WTC11 (cell line): ENCODE data around the gene EHD3. TPM values are rescaled to one million over a fixed set of nuclear protein-coding genes. Genes with fewer than 3 reads are reported as not detected.

ENCODE experiments used
- ATAC-seq: fragments of 200-7000 bp; cut with Tn5 transposase; 2 replicates; pipeline ENCODE4 v1.10.0; 2021; ENCODE audit warnings: mild to moderate bottlenecking, moderate library complexity
- CTCF ChIA-PET: fragments of 300-600 bp; sonication (Branson Sonifier 250); formaldehyde crosslinking; loops from one replicate; lab custom pipeline; 2021; ENCODE audit warnings: antibody characterized with exemption; lab: Charles Lee
- POLR2A ChIA-PET: fragments of 350-600 bp; sonication (Branson Sonifier 250); formaldehyde crosslinking; loops from one replicate; lab custom pipeline; 2021; ENCODE audit warnings: antibody characterized with exemption; lab: Charles Lee
- DNase-seq: peaks from one replicate; pipeline ENCODE4 v3.0.0; 2021; ENCODE audit warnings: low spot score
- H3K27ac Mint-ChIP-seq: 2 replicates; pipeline ENCODE4 v1.8.0; 2021; ENCODE audit warnings: mixed read lengths
- H3K27me3 Mint-ChIP-seq: 2 replicates; pipeline ENCODE4 v1.8.0; 2021; ENCODE audit warnings: low read depth, mild to moderate bottlenecking, moderate library complexity, mixed read lengths
- H3K36me3 Mint-ChIP-seq: 2 replicates; pipeline ENCODE4 v1.8.0; 2021; ENCODE audit warnings: mixed read lengths
- H3K4me1 Mint-ChIP-seq: 2 replicates; pipeline ENCODE4 v1.8.0; 2022; ENCODE audit warnings: mixed read lengths
- H3K4me3 Mint-ChIP-seq: 2 replicates; pipeline ENCODE4 v1.8.0; 2021; ENCODE audit warnings: mild to moderate bottlenecking, moderate library complexity, mixed read lengths
- H3K9me3 Mint-ChIP-seq: 2 replicates; pipeline ENCODE4 v1.8.0; 2021; ENCODE audit warnings: mixed read lengths
- ATF6 ChIP-seq: sonication (generic); formaldehyde crosslinking; IDR thresholded peaks from 2 replicates; pipeline ENCODE4 v1.8.1; 2023; ENCODE audit warnings: mild to moderate bottlenecking, missing genetic modification reagents
- E2F5 ChIP-seq: sonication (generic); formaldehyde crosslinking; IDR thresholded peaks from 2 replicates; pipeline ENCODE4 v1.8.1; 2022; ENCODE audit warnings: mild to moderate bottlenecking, moderate library complexity, missing genetic modification reagents
- IRF1 ChIP-seq: sonication (generic); formaldehyde crosslinking; IDR thresholded peaks from 2 replicates; pipeline ENCODE4 v1.8.0; 2023; ENCODE audit warnings: missing genetic modification reagents
- IRF2 ChIP-seq: sonication (generic); formaldehyde crosslinking; IDR thresholded peaks from 2 replicates; pipeline ENCODE4 v1.8.0; 2022; ENCODE audit warnings: low read depth, missing genetic modification reagents, borderline replicate concordance
- JUN ChIP-seq: sonication (generic); formaldehyde crosslinking; IDR thresholded peaks from 2 replicates; pipeline ENCODE4 v1.8.0; 2023; ENCODE audit warnings: mild to moderate bottlenecking, missing genetic modification reagents
- STAT6 ChIP-seq: sonication (generic); formaldehyde crosslinking; conservative IDR thresholded peaks from 2 replicates; pipeline ENCODE4 v1.8.1; 2023; ENCODE audit warnings: mild to moderate bottlenecking, low read depth, missing genetic modification reagents, moderate library complexity
- TEAD1 ChIP-seq: sonication (generic); formaldehyde crosslinking; IDR thresholded peaks from 2 replicates; pipeline ENCODE4 v1.8.0; 2022; ENCODE audit warnings: mild to moderate bottlenecking, missing genetic modification reagents
- USF2 ChIP-seq: sonication (generic); formaldehyde crosslinking; IDR thresholded peaks from 2 replicates; pipeline ENCODE4 v1.8.1; 2023; ENCODE audit warnings: mild to moderate bottlenecking, missing genetic modification reagents, moderate library complexity
- ZBTB21 ChIP-seq: sonication (generic); formaldehyde crosslinking; IDR thresholded peaks from 2 replicates; pipeline ENCODE4 v1.8.1; 2023; ENCODE audit warnings: mild to moderate bottlenecking, missing genetic modification reagents, borderline replicate concordance
- ZNF219 ChIP-seq: sonication (generic); formaldehyde crosslinking; IDR thresholded peaks from 2 replicates; pipeline ENCODE4 v1.8.0; 2023; ENCODE audit warnings: missing genetic modification reagents, mild to moderate bottlenecking, borderline replicate concordance
- ZNF263 ChIP-seq: sonication (generic); formaldehyde crosslinking; IDR thresholded peaks from 2 replicates; pipeline ENCODE4 v1.8.1; 2022; ENCODE audit warnings: low read depth, mild to moderate bottlenecking, moderate library complexity, missing genetic modification reagents
- total RNA-seq: library from RNA; stranded (reverse); gene quantifications from 3 replicates; pipeline ENCODE4 v1.2.3, GENCODE V29; 2021
- TF ChIP-seq, protein P1 (sequence below): sonication (generic); formaldehyde crosslinking; IDR thresholded peaks from 2 replicates; pipeline ENCODE4 v1.8.0; 2022; ENCODE audit warnings: mild to moderate bottlenecking, missing genetic modification reagents
- TF ChIP-seq, protein P2 (sequence below): sonication (generic); formaldehyde crosslinking; IDR thresholded peaks from 2 replicates; pipeline ENCODE4 v1.8.0; 2023; ENCODE audit warnings: missing genetic modification reagents, mild to moderate bottlenecking, borderline replicate concordance

The EHD3 gene
- total RNA-seq, 1 experiment from 2014 or later, result 10.0 TPM

GRCh38 chr2:31200972-31201371 lies 33.0 kb upstream of the EHD3 start (continued):
- TF ChIP-seq IRF1 (CRISPR knock-in tag), result no peak

GRCh38 chr2:31202041-31202440 lies 31.9 kb upstream of the EHD3 start:
- Mint-ChIP-seq H3K36me3 (no peaks in the 10 kb centered on the region), H3K4me3 (no peak overlapping the region), H3K27ac (no peak overlapping the region), H3K4me1 (no peaks in the 10 kb centered on the region; the same call in 1 of the 2 replicates), H3K9me3 (peaks cover 5% of the 10 kb centered on the region), H3K27me3 (peaks cover under 1% of the 10 kb centered on the region; the same call in 1 of the 2 replicates)
- DNase-seq (no peak), ATAC-seq (no peak)
- ChIA-PET POLR2A (no interaction called here), CTCF (no interaction called here)
- TF ChIP-seq TEAD1 (CRISPR knock-in tag) (no peak), ZNF219 (CRISPR knock-in tag) (no peak), STAT6 (no peak), ATF6 (CRISPR knock-in tag) (no peak), JUN (CRISPR knock-in tag) (no peak), E2F5 (CRISPR knock-in tag) (no peak), ZNF263 (no peak), ZBTB21 (CRISPR knock-in tag) (no peak), USF2 (CRISPR knock-in tag) (no peak), IRF2 (CRISPR knock-in tag) (no peak)
- TF ChIP-seq, protein P1, sequence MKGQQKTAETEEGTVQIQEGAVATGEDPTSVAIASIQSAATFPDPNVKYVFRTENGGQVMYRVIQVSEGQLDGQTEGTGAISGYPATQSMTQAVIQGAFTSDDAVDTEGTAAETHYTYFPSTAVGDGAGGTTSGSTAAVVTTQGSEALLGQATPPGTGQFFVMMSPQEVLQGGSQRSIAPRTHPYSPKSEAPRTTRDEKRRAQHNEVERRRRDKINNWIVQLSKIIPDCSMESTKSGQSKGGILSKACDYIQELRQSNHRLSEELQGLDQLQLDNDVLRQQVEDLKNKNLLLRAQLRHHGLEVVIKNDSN (CRISPR knock-in tag), result no peak
- TF ChIP-seq, protein P2, sequence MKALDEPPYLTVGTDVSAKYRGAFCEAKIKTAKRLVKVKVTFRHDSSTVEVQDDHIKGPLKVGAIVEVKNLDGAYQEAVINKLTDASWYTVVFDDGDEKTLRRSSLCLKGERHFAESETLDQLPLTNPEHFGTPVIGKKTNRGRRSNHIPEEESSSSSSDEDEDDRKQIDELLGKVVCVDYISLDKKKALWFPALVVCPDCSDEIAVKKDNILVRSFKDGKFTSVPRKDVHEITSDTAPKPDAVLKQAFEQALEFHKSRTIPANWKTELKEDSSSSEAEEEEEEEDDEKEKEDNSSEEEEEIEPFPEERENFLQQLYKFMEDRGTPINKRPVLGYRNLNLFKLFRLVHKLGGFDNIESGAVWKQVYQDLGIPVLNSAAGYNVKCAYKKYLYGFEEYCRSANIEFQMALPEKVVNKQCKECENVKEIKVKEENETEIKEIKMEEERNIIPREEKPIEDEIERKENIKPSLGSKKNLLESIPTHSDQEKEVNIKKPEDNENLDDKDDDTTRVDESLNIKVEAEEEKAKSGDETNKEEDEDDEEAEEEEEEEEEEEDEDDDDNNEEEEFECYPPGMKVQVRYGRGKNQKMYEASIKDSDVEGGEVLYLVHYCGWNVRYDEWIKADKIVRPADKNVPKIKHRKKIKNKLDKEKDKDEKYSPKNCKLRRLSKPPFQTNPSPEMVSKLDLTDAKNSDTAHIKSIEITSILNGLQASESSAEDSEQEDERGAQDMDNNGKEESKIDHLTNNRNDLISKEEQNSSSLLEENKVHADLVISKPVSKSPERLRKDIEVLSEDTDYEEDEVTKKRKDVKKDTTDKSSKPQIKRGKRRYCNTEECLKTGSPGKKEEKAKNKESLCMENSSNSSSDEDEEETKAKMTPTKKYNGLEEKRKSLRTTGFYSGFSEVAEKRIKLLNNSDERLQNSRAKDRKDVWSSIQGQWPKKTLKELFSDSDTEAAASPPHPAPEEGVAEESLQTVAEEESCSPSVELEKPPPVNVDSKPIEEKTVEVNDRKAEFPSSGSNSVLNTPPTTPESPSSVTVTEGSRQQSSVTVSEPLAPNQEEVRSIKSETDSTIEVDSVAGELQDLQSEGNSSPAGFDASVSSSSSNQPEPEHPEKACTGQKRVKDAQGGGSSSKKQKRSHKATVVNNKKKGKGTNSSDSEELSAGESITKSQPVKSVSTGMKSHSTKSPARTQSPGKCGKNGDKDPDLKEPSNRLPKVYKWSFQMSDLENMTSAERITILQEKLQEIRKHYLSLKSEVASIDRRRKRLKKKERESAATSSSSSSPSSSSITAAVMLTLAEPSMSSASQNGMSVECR, result no peak
